ENCODE data around the gene RAP1GDS1.

GRCh38 chr4:98421111-98421510 lies 159.9 kb downstream of the RAP1GDS1 start:
- TF ChIP-seq CTCF (IDR thresholded peaks at IDR 0.05; ENCODE audit: insufficient read depth, low read depth, low read length) (no peak), EZH2 (IDR thresholded peaks at IDR 0.05; ENCODE audit: insufficient read depth, low read length) (no peak)

Measured in astrocyte (in vitro differentiated cells and primary cell).